ENCODE data around the gene LRRC8B. TPM values are rescaled to one million over a fixed set of nuclear protein-coding genes. Genes with fewer than 3 reads are reported as not detected.

The LRRC8B gene
- polyA plus RNA-seq, 3 donors = 4.5 to 9.1 (median 7.9) TPM

- Histone ChIP-seq H3K36me3 (replicated peaks in 1 of 2; ENCODE audit: control insufficient read depth in 1 of 2, insufficient read depth in 2 of 2, low read length in 2 of 2) (no peaks in the 10 kb centered on the region), H3K9ac (ENCODE audit: insufficient read depth, low read length, poor library complexity, severe bottlenecking) (no peak overlapping the region), H3K4me2 (replicated peaks; ENCODE audit: extremely low read depth, low read length, poor library complexity, severe bottlenecking) (no peak overlapping the region), H3K79me2 (ENCODE audit: insufficient read depth, low read length) (no peaks in the 10 kb centered on the region), H4K20me1 (ENCODE audit: insufficient read depth, low read length) (no peaks in the 10 kb centered on the region), H2AFZ (ENCODE audit: insufficient read depth, low read depth, low read length, poor library complexity, severe bottlenecking) (no peak overlapping the region), H3K27me3 (ENCODE audit: control insufficient read depth in 2 of 2, insufficient read depth in 2 of 2, low read length in 2 of 2) (no peaks in the 10 kb centered on the region), H3K27ac (ENCODE audit: low read depth in 1 of 2, low read length in 2 of 2) (no peak overlapping the region), H3K4me3 (replicated peaks in 1 of 3; ENCODE audit: low read depth in 2 of 3, low read length in 3 of 3) (no peak overlapping the region), H3K4me1 (ENCODE audit: control insufficient read depth in 1 of 2, insufficient read depth in 2 of 2, low read length in 2 of 2) (no peaks in the 10 kb centered on the region), H3K9me3 (replicated peaks in 1 of 2; ENCODE audit: control insufficient read depth in 1 of 2, insufficient read depth in 1 of 2, low read length in 2 of 2) (no peaks in the 10 kb centered on the region)
- no peak for DNase-seq
- Mint-ChIP-seq H3K36me3 (peaks cover 9 to 11% of the 10 kb centered on the region in 2 donors), H3K27ac (no peak overlapping the region), H3K4me1 (peaks cover 5% of the 10 kb centered on the region), H3K9me3 (no peaks in the 10 kb centered on the region), H3K27me3 (ENCODE audit: low read depth in 3 of 3) (no peaks in the 10 kb centered on the region), H3K4me3 (no peak overlapping the region)
- intact Hi-C loops (cut with micrococcal nuclease) = no loop called here
- no peak for TF ChIP-seq CTCF (IDR thresholded peaks at IDR 0.05)
- WGBS (ENCODE audit: insufficient coverage) = no CpG with 5 or more reads among the region's 3 CpGs
Observed at GRCh38 chr1:89600451-89601224, 76.0 kb downstream of the LRRC8B start.

GRCh38 chr1:89602871-89603404 lies 78.3 kb downstream of the LRRC8B start:
- H4K20me1 ChIP-seq (ENCODE audit: insufficient read depth, low read length) = no peaks in the 10 kb centered on the region
- intact Hi-C loops (cut with micrococcal nuclease) = no loop called here
- no peaks in the 10 kb centered on the region for H3K79me2 ChIP-seq (ENCODE audit: insufficient read depth, low read length)
- Mint-ChIP-seq H3K27ac (no peak overlapping the region), H3K36me3 (peaks cover 3 to 5% of the 10 kb centered on the region in 2 donors), H3K27me3 (ENCODE audit: low read depth in 3 of 3) (no peaks in the 10 kb centered on the region), H3K9me3 (no peaks in the 10 kb centered on the region), H3K4me1 (peaks cover 5% of the 10 kb centered on the region), H3K4me3 (no peak overlapping the region)
- DNase-seq = no peak
- no peak overlapping the region for H2AFZ ChIP-seq (ENCODE audit: insufficient read depth, low read depth, low read length, poor library complexity, severe bottlenecking)
- no peak overlapping the region for H3K4me3 ChIP-seq (replicated peaks in 1 of 3; ENCODE audit: low read depth in 2 of 3, low read length in 3 of 3)
- no peaks in the 10 kb centered on the region for H3K27me3 ChIP-seq (ENCODE audit: control insufficient read depth in 2 of 2, insufficient read depth in 2 of 2, low read length in 2 of 2)
- no peaks in the 10 kb centered on the region for H3K36me3 ChIP-seq (replicated peaks in 1 of 2; ENCODE audit: control insufficient read depth in 1 of 2, insufficient read depth in 2 of 2, low read length in 2 of 2)
- no peak overlapping the region for H3K27ac ChIP-seq (ENCODE audit: low read depth in 1 of 2, low read length in 2 of 2)
- no peak for TF ChIP-seq CTCF (IDR thresholded peaks at IDR 0.05)
- no peak overlapping the region for H3K4me2 ChIP-seq (replicated peaks; ENCODE audit: extremely low read depth, low read length, poor library complexity, severe bottlenecking)
- no peaks in the 10 kb centered on the region for H3K4me1 ChIP-seq (ENCODE audit: control insufficient read depth in 1 of 2, insufficient read depth in 2 of 2, low read length in 2 of 2)
- WGBS (ENCODE audit: insufficient coverage) = 88% methylated on average over 4 of the region's 6 CpGs
- H3K9me3 ChIP-seq (replicated peaks in 1 of 2; ENCODE audit: control insufficient read depth in 1 of 2, insufficient read depth in 1 of 2, low read length in 2 of 2) = no peaks in the 10 kb centered on the region
- no peak overlapping the region for H3K9ac ChIP-seq (ENCODE audit: insufficient read depth, low read length, poor library complexity, severe bottlenecking)
